ENCODE data around the gene ZFHX3. TPM values are rescaled to one million over a fixed set of nuclear protein-coding genes. Genes with fewer than 3 reads are reported as not detected.

ZFHX3 gene
- total and polyA plus RNA-seq, 4 donors = 2.6 to 32.7 (median 14.7) TPM

- WGBS, 2 donors = 94% methylated on average over 11 of the region's 11 CpGs
- Histone ChIP-seq H3K27ac (ENCODE audit: low read depth in 1 of 2, low read length in 1 of 2) (no peak overlapping the region), H3K4me1 (ENCODE audit: control insufficient read depth in 5 of 5, insufficient read depth in 5 of 5, low read length in 5 of 5) (peaks cover 0 to 24% (median 12%) of the 10 kb centered on the region in 5 donors), H3K4me3 (no peak overlapping the region), H3K9ac (ENCODE audit: insufficient read depth in 1 of 2, low read length in 2 of 2) (no peak overlapping the region), H3K36me3 (ENCODE audit: control insufficient read depth in 4 of 4, insufficient read depth in 4 of 4, low read length in 4 of 4) (no peaks in the 10 kb centered on the region), H3K27me3 (ENCODE audit: control insufficient read depth in 3 of 3, insufficient read depth in 3 of 3, low read length in 2 of 3) (no peaks in the 10 kb centered on the region), H3K9me3 (ENCODE audit: control insufficient read depth in 4 of 4, insufficient read depth in 3 of 4, low read length in 3 of 4) (no peaks in the 10 kb centered on the region)
- DNase-seq = no peak
- TF ChIP-seq CTCF (IDR thresholded peaks at IDR 0.05; ENCODE audit: control extremely low read depth, extremely low read depth) = no peak
- no peak for ATAC-seq (ENCODE audit: insufficient read depth, low FRiP score)
Measured at GRCh38 chr16:72838586-72838910, 209.4 kb downstream of the ZFHX3 start.

DNA sequence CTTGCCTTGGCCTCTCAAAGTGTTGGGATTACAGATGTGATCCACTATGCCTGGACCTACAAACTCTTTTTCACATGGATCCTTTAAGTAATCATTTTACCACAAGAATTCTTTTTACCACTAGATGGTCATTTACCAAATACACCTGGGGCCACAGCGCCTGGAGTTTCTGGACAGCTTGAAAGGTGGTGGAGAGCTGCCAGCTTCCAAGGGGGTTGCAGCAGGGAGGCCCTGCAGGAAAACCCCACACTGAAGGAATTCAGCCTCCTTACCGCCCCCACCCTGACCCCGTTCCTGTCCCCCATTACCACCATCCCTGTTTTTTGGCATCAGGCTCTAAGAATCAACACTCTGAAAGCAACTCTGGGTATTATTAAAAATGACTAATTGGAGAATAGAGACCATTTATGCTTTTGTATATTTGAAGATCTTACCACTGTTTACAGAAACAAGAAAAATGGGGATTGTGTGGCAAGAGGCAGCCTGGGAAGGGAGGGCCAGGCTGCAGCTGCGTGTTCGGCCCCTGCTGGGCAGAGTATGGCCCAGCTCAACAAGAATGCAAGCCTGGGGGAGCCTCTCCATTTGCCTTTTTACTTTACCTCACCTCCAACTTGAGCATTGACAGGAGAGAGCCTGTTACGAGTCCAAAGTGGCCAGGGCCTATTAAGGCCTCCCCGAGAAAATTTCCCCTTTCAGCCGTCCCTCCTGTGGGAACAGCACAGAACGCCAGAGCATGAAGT, 209.9 kb downstream of the ZFHX3 start:
- peaks cover 0 to 24% (median 12%) of the 10 kb centered on the region in 5 donors for H3K4me1 ChIP-seq (ENCODE audit: control insufficient read depth in 5 of 5, insufficient read depth in 5 of 5, low read length in 5 of 5)
- no peak overlapping the region for H3K9ac ChIP-seq (ENCODE audit: insufficient read depth in 1 of 2, low read length in 2 of 2)
- H3K9me3 ChIP-seq (ENCODE audit: control insufficient read depth in 4 of 4, insufficient read depth in 3 of 4, low read length in 3 of 4) = no peaks in the 10 kb centered on the region
- no peak overlapping the region for H3K27ac ChIP-seq (ENCODE audit: low read depth in 1 of 2, low read length in 1 of 2)
- no peak overlapping the region for H3K4me3 ChIP-seq
- ATAC-seq (ENCODE audit: insufficient read depth, low FRiP score) (no peak), DNase-seq (peak in 2 of 3 donors; percentile 58 to 65)
- H3K27me3 ChIP-seq (ENCODE audit: control insufficient read depth in 3 of 3, insufficient read depth in 3 of 3, low read length in 2 of 3) = no peaks in the 10 kb centered on the region
- 87 to 91% methylated on average over 9 of the region's 9 CpGs for WGBS, 2 donors
- H3K36me3 ChIP-seq (ENCODE audit: control insufficient read depth in 4 of 4, insufficient read depth in 4 of 4, low read length in 4 of 4) = no peaks in the 10 kb centered on the region
- no peak for TF ChIP-seq CTCF (IDR thresholded peaks at IDR 0.05; ENCODE audit: control extremely low read depth, extremely low read depth)

- DNase-seq (no peak), ATAC-seq (ENCODE audit: insufficient read depth, low FRiP score) (no peak)
- Histone ChIP-seq H3K36me3 (ENCODE audit: control insufficient read depth in 4 of 4, insufficient read depth in 4 of 4, low read length in 4 of 4) (no peaks in the 10 kb centered on the region), H3K27me3 (ENCODE audit: control insufficient read depth in 3 of 3, insufficient read depth in 3 of 3, low read length in 2 of 3) (no peaks in the 10 kb centered on the region), H3K9ac (ENCODE audit: insufficient read depth in 1 of 2, low read length in 2 of 2) (no peak overlapping the region), H3K4me1 (ENCODE audit: control insufficient read depth in 5 of 5, insufficient read depth in 5 of 5, low read length in 5 of 5) (peaks cover 0 to 28% (median 12%) of the 10 kb centered on the region in 5 donors), H3K4me3 (no peak overlapping the region), H3K27ac (ENCODE audit: low read depth in 1 of 2, low read length in 1 of 2) (no peak overlapping the region), H3K9me3 (ENCODE audit: control insufficient read depth in 4 of 4, insufficient read depth in 3 of 4, low read length in 3 of 4) (no peaks in the 10 kb centered on the region)
- WGBS, 2 donors = 92 to 97% methylated on average over 8 of the region's 8 CpGs
- TF ChIP-seq CTCF (IDR thresholded peaks at IDR 0.05; ENCODE audit: control extremely low read depth, extremely low read depth) = no peak
Measured at GRCh38 chr16:72836985-72837384, 210.9 kb downstream of the ZFHX3 start.

- ATAC-seq (ENCODE audit: insufficient read depth, low FRiP score) (no peak), DNase-seq (no peak)
- H3K4me3 ChIP-seq = no peak overlapping the region
- H3K27ac ChIP-seq (ENCODE audit: low read depth in 1 of 2, low read length in 1 of 2) = no peak overlapping the region
- no peak overlapping the region for H3K9ac ChIP-seq (ENCODE audit: insufficient read depth in 1 of 2, low read length in 2 of 2)
- WGBS, 2 donors = 86 to 90% methylated on average over 7 of the region's 7 CpGs
- peaks cover 0 to 22% (median 11%) of the 10 kb centered on the region in 5 donors for H3K4me1 ChIP-seq (ENCODE audit: control insufficient read depth in 5 of 5, insufficient read depth in 5 of 5, low read length in 5 of 5)
- TF ChIP-seq CTCF (IDR thresholded peaks at IDR 0.05; ENCODE audit: control extremely low read depth, extremely low read depth) = no peak
- no peaks in the 10 kb centered on the region for H3K9me3 ChIP-seq (ENCODE audit: control insufficient read depth in 4 of 4, insufficient read depth in 3 of 4, low read length in 3 of 4)
- no peaks in the 10 kb centered on the region for H3K36me3 ChIP-seq (ENCODE audit: control insufficient read depth in 4 of 4, insufficient read depth in 4 of 4, low read length in 4 of 4)
- no peaks in the 10 kb centered on the region for H3K27me3 ChIP-seq (ENCODE audit: control insufficient read depth in 3 of 3, insufficient read depth in 3 of 3, low read length in 2 of 3)
Measured at GRCh38 chr16:72836181-72836580, 211.7 kb downstream of the ZFHX3 start.
